ENCODE measurements around the gene SIL1.

SIL1 gene

GRCh38 chr5:138938526-138938925 lies 259.6 kb downstream of the SIL1 start:
- Histone ChIP-seq H3K4me3 (ENCODE audit: low read depth, low read length) (no peak overlapping the region), H3K9me3 (ENCODE audit: severe bottlenecking) (no peaks in the 10 kb centered on the region), H3K27ac (no peak overlapping the region), H3K27me3 (ENCODE audit: insufficient read depth, low read depth, severe bottlenecking) (no peaks in the 10 kb centered on the region), H3K36me3 (peaks cover 21% of the 10 kb centered on the region)
- no peak for DNase-seq
- no peak for TF ChIP-seq CTCF (IDR thresholded peaks at IDR 0.05; ENCODE audit: low read depth, low read length)

GRCh38 chr5:138937392-138938387 lies 260.5 kb downstream of the SIL1 start:
- Histone ChIP-seq H3K27ac (no peak overlapping the region), H3K27me3 (ENCODE audit: insufficient read depth, low read depth, severe bottlenecking) (no peaks in the 10 kb centered on the region), H3K36me3 (peaks cover 29% of the 10 kb centered on the region), H3K4me3 (ENCODE audit: low read depth, low read length) (no peak overlapping the region), H3K9me3 (ENCODE audit: severe bottlenecking) (no peaks in the 10 kb centered on the region)
- no peak for DNase-seq
- no peak for TF ChIP-seq CTCF (IDR thresholded peaks at IDR 0.05; ENCODE audit: low read depth, low read length)

GRCh38 chr5:138936968-138937345 lies 261.2 kb downstream of the SIL1 start:
- no peaks in the 10 kb centered on the region for H3K27me3 ChIP-seq (ENCODE audit: insufficient read depth, low read depth, severe bottlenecking)
- no peak overlapping the region for H3K4me3 ChIP-seq (ENCODE audit: low read depth, low read length)
- DNase-seq: no peak
- no peaks in the 10 kb centered on the region for H3K9me3 ChIP-seq (ENCODE audit: severe bottlenecking)
- TF ChIP-seq CTCF (IDR thresholded peaks at IDR 0.05; ENCODE audit: low read depth, low read length): no peak
- peaks cover 36% of the 10 kb centered on the region for H3K36me3 ChIP-seq
- no peak overlapping the region for H3K27ac ChIP-seq

- no peaks in the 10 kb centered on the region for H3K27me3 ChIP-seq (ENCODE audit: insufficient read depth, low read depth, severe bottlenecking)
- H3K27ac ChIP-seq: no peak overlapping the region
- H3K36me3 ChIP-seq: peaks cover 42% of the 10 kb centered on the region
- peak; percentile 58 for DNase-seq
- H3K4me3 ChIP-seq (ENCODE audit: low read depth, low read length): no peak overlapping the region
- no peaks in the 10 kb centered on the region for H3K9me3 ChIP-seq (ENCODE audit: severe bottlenecking)
- TF ChIP-seq CTCF (IDR thresholded peaks at IDR 0.05; ENCODE audit: low read depth, low read length): no peak
Measured at GRCh38 chr5:138936225-138936967, 261.8 kb downstream of the SIL1 start.

DNA sequence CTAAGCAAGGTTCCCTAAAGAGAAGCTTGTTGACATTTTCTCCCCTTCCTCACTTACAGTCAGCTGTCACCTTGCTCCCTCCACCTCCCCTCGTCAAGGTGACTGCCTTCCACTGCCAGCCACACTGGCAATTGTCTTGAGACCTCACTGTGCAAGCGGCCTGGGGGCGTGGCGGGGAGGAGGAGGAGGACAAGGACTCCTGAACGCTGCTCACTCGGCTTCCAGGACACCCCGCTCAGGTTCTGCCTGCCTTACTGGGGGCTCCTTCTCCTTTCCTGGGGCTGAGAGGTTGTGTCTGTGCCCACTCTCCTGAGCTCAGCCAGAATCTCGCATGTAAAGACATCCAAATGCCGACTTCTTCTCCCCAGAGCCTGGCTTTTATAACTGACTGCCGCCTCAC lies 262.7 kb downstream of the SIL1 start:
- Histone ChIP-seq H3K27ac (no peak overlapping the region), H3K9me3 (ENCODE audit: severe bottlenecking) (no peaks in the 10 kb centered on the region), H3K36me3 (peaks cover 51% of the 10 kb centered on the region), H3K27me3 (ENCODE audit: insufficient read depth, low read depth, severe bottlenecking) (no peaks in the 10 kb centered on the region), H3K4me3 (ENCODE audit: low read depth, low read length) (no peak overlapping the region)
- TF ChIP-seq CTCF (IDR thresholded peaks at IDR 0.05; ENCODE audit: low read depth, low read length): no peak
- DNase-seq: no peak
